ENCODE results near the gene PTCRA. TPM values are rescaled to one million over a fixed set of nuclear protein-coding genes. Genes with fewer than 3 reads are reported as not detected.

PTCRA gene
- total and polyA plus RNA-seq, 8 donors, result not detected

GRCh38 chr6:42904467-42904866 is 11.4 kb upstream of the PTCRA start:
- intact Hi-C loops (cut with DNase I; ENCODE audit: low total_unique reads), result loop anchor here (5.0 kb wide), 1 partner anchor 238 kb away; no protein-coding TSS in a partner anchor
- TF ChIP-seq POLR2AphosphoS5 (IDR thresholded peaks at IDR 0.05) (no peak), POLR2A (IDR thresholded peaks at IDR 0.05) (no peak), EP300 (IDR thresholded peaks at IDR 0.05) (no peak), CTCF (IDR thresholded peaks at IDR 0.05) (no peak)
- WGBS, 5 donors, result 87 to 96% (median 92%) methylated on average over 10 of the region's 10 CpGs
- no peak for DNase-seq
- no peaks in the 10 kb centered on the region for H3K36me3 ChIP-seq
- H3K4me3 ChIP-seq, result no peak overlapping the region
- H3K4me1 ChIP-seq, result peaks cover 0 to 22% (median 12%) of the 10 kb centered on the region in 4 donors
- H3K27me3 ChIP-seq, result no peaks in the 10 kb centered on the region
- no peaks in the 10 kb centered on the region for H3K9me3 ChIP-seq
- no peak overlapping the region for H3K27ac ChIP-seq

- WGBS, 5 donors, result 58 to 71% (median 63%) methylated on average over 5 of the region's 5 CpGs
- Histone ChIP-seq H3K4me3 (no peak overlapping the region), H3K27me3 (peaks cover 0 to 8% (median 8%) of the 10 kb centered on the region in 3 donors), H3K36me3 (no peaks in the 10 kb centered on the region), H3K4me1 (peaks cover 6 to 21% (median 12%) of the 10 kb centered on the region in 4 donors), H3K9me3 (no peaks in the 10 kb centered on the region), H3K27ac (no peak overlapping the region)
- DNase-seq, result peak in 1 of 2 donors; percentile 36
- TF ChIP-seq POLR2A (IDR thresholded peaks at IDR 0.05), result no peak
- TF ChIP-seq EP300 (IDR thresholded peaks at IDR 0.05), result no peak
- intact Hi-C loops (cut with DNase I; ENCODE audit: low total_unique reads), result no loop called here
Measured at GRCh38 chr6:42907336-42907735, 8.5 kb upstream of the PTCRA start.

- 79 to 88% (median 86%) methylated on average over 10 of the region's 10 CpGs for WGBS, 5 donors
- Histone ChIP-seq H3K4me3 (no peak overlapping the region), H3K4me1 (peaks cover 6 to 10% (median 10%) of the 10 kb centered on the region in 4 donors), H3K9me3 (no peaks in the 10 kb centered on the region), H3K27me3 (peaks cover 0 to 12% (median 8%) of the 10 kb centered on the region in 3 donors), H3K27ac (no peak overlapping the region), H3K36me3 (no peaks in the 10 kb centered on the region)
- TF ChIP-seq POLR2AphosphoS5 (IDR thresholded peaks at IDR 0.05), result no peak
- TF ChIP-seq CTCF (IDR thresholded peaks at IDR 0.05), result no peak
- TF ChIP-seq EP300 (IDR thresholded peaks at IDR 0.05), result no peak
- TF ChIP-seq POLR2A (IDR thresholded peaks at IDR 0.05), result no peak
- DNase-seq, result no peak
- intact Hi-C loops (cut with DNase I; ENCODE audit: low total_unique reads), result no loop called here
Measured at GRCh38 chr6:42909835-42910234, 6.0 kb upstream of the PTCRA start.

- Histone ChIP-seq H3K27me3 (peaks cover 0 to 19% (median 8%) of the 10 kb centered on the region in 3 donors), H3K27ac (peak overlapping the region in 1 of 5 donors; percentile 34), H3K36me3 (no peaks in the 10 kb centered on the region), H3K4me1 (peaks cover 6 to 10% (median 10%) of the 10 kb centered on the region in 4 donors), H3K4me3 (peak overlapping the region; percentile 37 to 49 (median 42)), H3K9me3 (no peaks in the 10 kb centered on the region)
- intact Hi-C loops (cut with DNase I; ENCODE audit: low total_unique reads), result no loop called here
- 8 to 15% (median 11%) methylated on average over 40 to 49 of the region's 49 CpGs for WGBS, 5 donors
- TF ChIP-seq CTCF (IDR thresholded peaks at IDR 0.05) (no peak), EP300 (IDR thresholded peaks at IDR 0.05) (no peak), POLR2AphosphoS5 (IDR thresholded peaks at IDR 0.05) (no peak), POLR2A (IDR thresholded peaks at IDR 0.05) (no peak)
- DNase-seq, result peak in 1 of 2 donors; percentile 63
Measured at GRCh38 chr6:42911171-42912021, 4.5 kb upstream of the PTCRA start.

All from stomach (tissue), 9 donors.